Esophagus muscularis mucosa (tissue), 3 donors: ENCODE data around the gene HES4.

Experiments used
- CTCF ChIP-seq, 3 experiments: fragments of 200-600 bp in 2 of 3; fragments of 450-650 bp in 1 of 3; sonication (generic) in 2 of 3; IDR thresholded peaks; one replicate each; pipeline ENCODE4 v1.5.1; 2017 to 2019; ENCODE audit warnings: antibody characterized with exemption in 3 of 3, mild to moderate bottlenecking in 2 of 3, moderate library complexity in 1 of 3
- POLR2A ChIP-seq: fragments of 450-650 bp; IDR thresholded peaks from one replicate; pipeline ENCODE4 v1.6.1; 2017; ENCODE audit warnings: antibody characterized with exemption, moderate library complexity, mild to moderate bottlenecking, low read depth

- TF ChIP-seq CTCF (IDR thresholded peaks at IDR 0.05), result no peak
- no peak for TF ChIP-seq POLR2A
Observed at GRCh38 chr1:997993-998744, 1.7 kb downstream of the HES4 start.
